HEK293 (cell line): ENCODE data around the gene TUBB2B.

ENCODE experiments used
- CTCF ChIA-PET: fragments of 350-600 bp; formaldehyde crosslinking; extraction: SDS; loops from one replicate; lab custom pipeline; 2021; ENCODE audit warnings: antibody characterized with exemption; lab: Yijun Ruan, JAX
- POLR2A ChIA-PET: fragments of 300-600 bp; formaldehyde crosslinking; extraction: SDS; loops from one replicate; lab custom pipeline; 2020; ENCODE audit warnings: antibody characterized with exemption, inconsistent platforms; lab: Yijun Ruan, JAX
- H3K27ac ChIP-seq: fragments of 200-500 bp; sonication (Bioruptor generic); 2 replicates; pipeline ENCODE4 v1.5.1; 2014; ENCODE audit warnings: low read depth, low read length, control low read depth, inconsistent platforms; ENCODE audit errors: extremely low read depth
- H3K36me3 ChIP-seq, 2 experiments: fragments of 200-500 bp in 1 of 2; sonication (Bioruptor generic) in 1 of 2; 1 replicate in 1 of 2; 2 replicates in 1 of 2; pipeline ENCODE4 v1.5.1; 2014 to 2017; ENCODE audit warnings: inconsistent platforms in 2 of 2, low read length in 2 of 2; ENCODE audit not compliant: control insufficient read depth in 2 of 2, insufficient read depth in 1 of 2
- H3K4me1 ChIP-seq: fragments of 200-500 bp; sonication (Bioruptor generic); 2 replicates; pipeline ENCODE4 v1.5.1; 2014; ENCODE audit warnings: mild to moderate bottlenecking, low read length, inconsistent platforms; ENCODE audit not compliant: control insufficient read depth, insufficient read depth
- H3K4me3 ChIP-seq: 2 replicates; pipeline ENCODE4 v1.5.1; 2011; ENCODE audit warnings: low read depth, mild to moderate bottlenecking, control low read depth, low read length, moderate library complexity
- H3K9me3 ChIP-seq: fragments of 200-500 bp; sonication (Bioruptor generic); 2 replicates; pipeline ENCODE4 v1.5.1; 2014; ENCODE audit warnings: low read depth, low read length, inconsistent platforms; ENCODE audit not compliant: control insufficient read depth, insufficient read depth
- GFI1B ChIP-seq: fragments of 450-650 bp; formaldehyde crosslinking; IDR thresholded peaks from 2 replicates; pipeline ENCODE4 v1.5.1; 2016; ENCODE audit warnings: missing biosample characterization, missing genetic modification characterization
- GLI4 ChIP-seq: fragments of 450-650 bp; formaldehyde crosslinking; IDR thresholded peaks from 2 replicates; pipeline ENCODE4 v1.5.1; 2016; ENCODE audit warnings: missing biosample characterization, missing genetic modification characterization
- KLF10 ChIP-seq: fragments of 450-650 bp; IDR thresholded peaks from 2 replicates; pipeline ENCODE4 v1.5.1; 2018; ENCODE audit warnings: missing biosample characterization, mild to moderate bottlenecking, missing genetic modification characterization
- SCRT2 ChIP-seq: fragments of 450-650 bp; formaldehyde crosslinking; IDR thresholded peaks from 2 replicates; pipeline ENCODE4 v1.5.1; 2016; ENCODE audit warnings: missing biosample characterization, missing genetic modification characterization
- SP7 ChIP-seq: fragments of 450-650 bp; formaldehyde crosslinking; IDR thresholded peaks from 2 replicates; pipeline ENCODE4 v1.5.1; 2016; ENCODE audit warnings: missing biosample characterization, missing genetic modification characterization
- ZBTB20 ChIP-seq: fragments of 450-650 bp; formaldehyde crosslinking; IDR thresholded peaks from 2 replicates; pipeline ENCODE4 v1.5.1; 2016; ENCODE audit warnings: missing biosample characterization, missing genetic modification characterization
- ZFP41 ChIP-seq: fragments of 450-650 bp; formaldehyde crosslinking; IDR thresholded peaks from 2 replicates; pipeline ENCODE4 v1.5.1; 2016; ENCODE audit warnings: missing biosample characterization, missing genetic modification characterization, borderline replicate concordance
- ZNF175 ChIP-seq: fragments of 450-650 bp; formaldehyde crosslinking; IDR thresholded peaks from 2 replicates; pipeline ENCODE4 v1.5.1; 2016; ENCODE audit warnings: missing biosample characterization, missing genetic modification characterization
- ZNF24 ChIP-seq: fragments of 450-650 bp; formaldehyde crosslinking; IDR thresholded peaks from 2 replicates; pipeline ENCODE4 v1.5.1; 2016; ENCODE audit warnings: missing biosample characterization, missing genetic modification characterization
- ZNF274 ChIP-seq, 2 experiments: fragments of 200-500 bp in 1 of 2; fragments of 450-650 bp in 1 of 2; sonication (Bioruptor generic) in 1 of 2; formaldehyde crosslinking in 1 of 2; IDR thresholded peaks; 2 replicates each; pipeline versions ENCODE4 v1.5.1 to v1.6.1; 2014 to 2016; ENCODE audit warnings: borderline replicate concordance in 1 of 2, inconsistent platforms in 1 of 2, low read length in 1 of 2, missing biosample characterization in 1 of 2, missing genetic modification characterization in 1 of 2
- ZNF324 ChIP-seq: fragments of 450-650 bp; formaldehyde crosslinking; IDR thresholded peaks from 2 replicates; pipeline ENCODE4 v1.5.1; 2016; ENCODE audit warnings: missing biosample characterization, missing genetic modification characterization
- ZNF335 ChIP-seq: fragments of 450-650 bp; formaldehyde crosslinking; conservative IDR thresholded peaks from 2 replicates; pipeline ENCODE4 v1.5.1; 2016; ENCODE audit warnings: missing biosample characterization, missing genetic modification characterization
- ZNF391 ChIP-seq: fragments of 450-650 bp; formaldehyde crosslinking; IDR thresholded peaks from 2 replicates; pipeline ENCODE4 v1.5.1; 2016; ENCODE audit warnings: low read depth, missing biosample characterization, missing genetic modification characterization, borderline replicate concordance
- ZNF521 ChIP-seq: fragments of 450-650 bp; formaldehyde crosslinking; IDR thresholded peaks from 2 replicates; pipeline ENCODE4 v1.5.1; 2017; ENCODE audit warnings: missing biosample characterization, mild to moderate bottlenecking, missing genetic modification characterization
- ZNF571 ChIP-seq: fragments of 450-650 bp; formaldehyde crosslinking; IDR thresholded peaks from 2 replicates; pipeline ENCODE4 v1.5.0; 2017; ENCODE audit warnings: missing biosample characterization, missing genetic modification characterization
- ZNF843 ChIP-seq: fragments of 450-650 bp; formaldehyde crosslinking; IDR thresholded peaks from 2 replicates; pipeline ENCODE4 v1.5.1; 2016; ENCODE audit warnings: missing biosample characterization, missing genetic modification characterization
- ZSCAN4 ChIP-seq: fragments of 450-650 bp; formaldehyde crosslinking; IDR thresholded peaks from 2 replicates; pipeline ENCODE4 v1.5.1; 2017; ENCODE audit warnings: missing biosample characterization, missing genetic modification characterization
- TF ChIP-seq, protein P1 (sequence below): fragments of 450-650 bp; formaldehyde crosslinking; conservative IDR thresholded peaks from 2 replicates; pipeline ENCODE4 v1.5.1; 2016; ENCODE audit warnings: low read depth, missing biosample characterization, missing genetic modification characterization
- TF ChIP-seq, protein P2 (sequence below): fragments of 450-650 bp; formaldehyde crosslinking; IDR thresholded peaks from 2 replicates; pipeline ENCODE4 v1.5.1; 2016; ENCODE audit warnings: missing biosample characterization, missing genetic modification characterization
- TF ChIP-seq, protein P3 (sequence below): fragments of 450-650 bp; formaldehyde crosslinking; IDR thresholded peaks from 2 replicates; pipeline ENCODE4 v1.5.0; 2017; ENCODE audit warnings: missing biosample characterization, missing genetic modification characterization, borderline replicate concordance
- TF ChIP-seq, protein P4 (sequence below): fragments of 450-650 bp; formaldehyde crosslinking; IDR thresholded peaks from 2 replicates; pipeline ENCODE4 v1.5.1; 2016; ENCODE audit warnings: missing biosample characterization, missing genetic modification characterization

TUBB2B gene

DNA sequence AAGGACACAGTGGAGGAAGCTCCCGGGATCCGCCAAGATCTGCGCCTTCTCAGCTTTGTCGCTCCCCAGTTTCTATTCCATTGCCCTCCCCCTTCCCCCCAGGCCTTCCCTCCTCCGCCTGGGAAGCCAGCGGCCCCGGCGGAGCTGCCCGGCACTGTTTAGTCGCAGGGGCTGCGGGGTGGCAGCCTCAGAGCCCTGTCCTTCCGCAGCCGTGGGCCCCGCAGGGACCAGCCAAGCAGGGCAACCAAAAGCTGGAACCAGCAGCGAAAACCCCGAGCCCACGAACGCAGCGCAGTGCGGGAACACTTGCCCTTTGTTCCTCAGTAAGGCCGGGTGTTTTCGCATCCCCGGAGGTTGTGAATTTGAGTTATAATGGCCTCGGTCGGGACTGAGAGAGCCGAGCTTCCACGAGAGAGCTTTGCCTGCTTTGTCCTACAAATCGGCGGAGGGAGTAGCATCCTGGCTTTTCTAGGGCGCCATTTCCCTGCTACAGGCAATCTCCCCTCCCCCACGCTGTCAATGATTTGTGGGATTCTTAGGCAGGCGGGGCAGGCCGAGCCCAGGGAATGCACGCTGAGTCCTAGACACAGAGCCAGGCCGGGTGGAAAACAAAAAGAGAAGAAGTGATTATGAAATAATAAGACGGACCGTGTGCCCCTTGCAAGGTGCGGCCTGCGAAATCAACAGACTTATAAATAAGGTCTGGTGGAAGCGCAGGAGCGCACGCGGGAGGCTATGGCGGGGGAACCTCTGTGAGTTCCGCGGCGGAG lies 4.0 kb upstream of the TUBB2B start (continued):
- TF ChIP-seq, protein P1, sequence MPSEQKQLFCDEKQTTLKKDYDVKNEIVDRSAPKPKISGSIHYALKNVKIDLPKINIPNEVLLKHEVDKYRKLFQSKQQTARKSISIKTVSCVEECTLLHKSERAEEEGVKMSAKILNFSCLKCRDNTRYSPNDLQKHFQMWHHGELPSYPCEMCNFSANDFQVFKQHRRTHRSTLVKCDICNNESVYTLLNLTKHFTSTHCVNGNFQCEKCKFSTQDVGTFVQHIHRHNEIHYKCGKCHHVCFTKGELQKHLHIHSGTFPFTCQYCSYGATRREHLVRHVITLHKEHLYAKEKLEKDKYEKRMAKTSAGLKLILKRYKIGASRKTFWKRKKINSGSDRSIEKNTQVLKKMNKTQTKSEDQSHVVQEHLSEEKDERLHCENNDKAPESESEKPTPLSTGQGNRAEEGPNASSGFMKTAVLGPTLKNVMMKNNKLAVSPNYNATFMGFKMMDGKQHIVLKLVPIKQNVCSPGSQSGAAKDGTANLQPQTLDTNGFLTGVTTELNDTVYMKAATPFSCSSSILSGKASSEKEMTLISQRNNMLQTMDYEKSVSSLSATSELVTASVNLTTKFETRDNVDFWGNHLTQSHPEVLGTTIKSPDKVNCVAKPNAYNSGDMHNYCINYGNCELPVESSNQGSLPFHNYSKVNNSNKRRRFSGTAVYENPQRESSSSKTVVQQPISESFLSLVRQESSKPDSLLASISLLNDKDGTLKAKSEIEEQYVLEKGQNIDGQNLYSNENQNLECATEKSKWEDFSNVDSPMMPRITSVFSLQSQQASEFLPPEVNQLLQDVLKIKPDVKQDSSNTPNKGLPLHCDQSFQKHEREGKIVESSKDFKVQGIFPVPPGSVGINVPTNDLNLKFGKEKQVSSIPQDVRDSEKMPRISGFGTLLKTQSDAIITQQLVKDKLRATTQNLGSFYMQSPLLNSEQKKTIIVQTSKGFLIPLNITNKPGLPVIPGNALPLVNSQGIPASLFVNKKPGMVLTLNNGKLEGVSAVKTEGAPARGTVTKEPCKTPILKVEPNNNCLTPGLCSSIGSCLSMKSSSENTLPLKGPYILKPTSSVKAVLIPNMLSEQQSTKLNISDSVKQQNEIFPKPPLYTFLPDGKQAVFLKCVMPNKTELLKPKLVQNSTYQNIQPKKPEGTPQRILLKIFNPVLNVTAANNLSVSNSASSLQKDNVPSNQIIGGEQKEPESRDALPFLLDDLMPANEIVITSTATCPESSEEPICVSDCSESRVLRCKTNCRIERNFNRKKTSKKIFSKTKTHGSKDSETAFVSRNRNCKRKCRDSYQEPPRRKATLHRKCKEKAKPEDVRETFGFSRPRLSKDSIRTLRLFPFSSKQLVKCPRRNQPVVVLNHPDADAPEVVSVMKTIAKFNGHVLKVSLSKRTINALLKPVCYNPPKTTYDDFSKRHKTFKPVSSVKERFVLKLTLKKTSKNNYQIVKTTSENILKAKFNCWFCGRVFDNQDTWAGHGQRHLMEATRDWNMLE (tag by site-specific recombination): no peak
- no peak for TF ChIP-seq KLF10 (tag by site-specific recombination)
- no peak for TF ChIP-seq ZNF521 (tag by site-specific recombination)
- TF ChIP-seq ZFP41 (tag by site-specific recombination): no peak
- peak; percentile 30; the same call in 1 of the 2 replicates for TF ChIP-seq SCRT2
- TF ChIP-seq ZNF175 (tag by site-specific recombination): no peak
- TF ChIP-seq ZNF571: no peak
- TF ChIP-seq ZBTB20: peak; percentile 97
- TF ChIP-seq SP7 (tag by site-specific recombination): 0 out of 2 replicates have a peak, but pooled peaks have one; percentile 26
- no peak; the same call in 1 of the 2 replicates for TF ChIP-seq ZNF391
- TF ChIP-seq, protein P2, sequence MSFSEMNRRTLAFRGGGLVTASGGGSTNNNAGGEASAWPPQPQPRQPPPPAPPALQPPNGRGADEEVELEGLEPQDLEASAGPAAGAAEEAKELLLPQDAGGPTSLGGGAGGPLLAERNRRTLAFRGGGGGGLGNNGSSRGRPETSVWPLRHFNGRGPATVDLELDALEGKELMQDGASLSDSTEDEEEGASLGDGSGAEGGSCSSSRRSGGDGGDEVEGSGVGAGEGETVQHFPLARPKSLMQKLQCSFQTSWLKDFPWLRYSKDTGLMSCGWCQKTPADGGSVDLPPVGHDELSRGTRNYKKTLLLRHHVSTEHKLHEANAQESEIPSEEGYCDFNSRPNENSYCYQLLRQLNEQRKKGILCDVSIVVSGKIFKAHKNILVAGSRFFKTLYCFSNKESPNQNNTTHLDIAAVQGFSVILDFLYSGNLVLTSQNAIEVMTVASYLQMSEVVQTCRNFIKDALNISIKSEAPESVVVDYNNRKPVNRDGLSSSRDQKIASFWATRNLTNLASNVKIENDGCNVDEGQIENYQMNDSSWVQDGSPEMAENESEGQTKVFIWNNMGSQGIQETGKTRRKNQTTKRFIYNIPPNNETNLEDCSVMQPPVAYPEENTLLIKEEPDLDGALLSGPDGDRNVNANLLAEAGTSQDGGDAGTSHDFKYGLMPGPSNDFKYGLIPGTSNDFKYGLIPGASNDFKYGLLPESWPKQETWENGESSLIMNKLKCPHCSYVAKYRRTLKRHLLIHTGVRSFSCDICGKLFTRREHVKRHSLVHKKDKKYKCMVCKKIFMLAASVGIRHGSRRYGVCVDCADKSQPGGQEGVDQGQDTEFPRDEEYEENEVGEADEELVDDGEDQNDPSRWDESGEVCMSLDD (tag by site-specific recombination): no peak; the same call in 1 of the 2 replicates
- TF ChIP-seq ZNF274 (IDR thresholded peaks at IDR 0.05; ENCODE audit: low read length): no peak
- TF ChIP-seq ZNF274 (tag by site-specific recombination; IDR thresholded peaks at IDR 0.05; ENCODE audit: borderline replicate concordance): no peak

GRCh38 chr6:3230900-3231246 lies 3.4 kb upstream of the TUBB2B start:
- CTCF ChIA-PET: interaction anchor here (0.7 to 3.0 kb wide), 5 partner anchors 16 to 512 kb away, joined by 3 to 27 read pairs (median 4); no protein-coding TSS in a partner anchor
- no peaks in the 10 kb centered on the region for H3K9me3 ChIP-seq
- H3K4me3 ChIP-seq: peak overlapping the region; percentile 71
- H3K27ac ChIP-seq: peak overlapping the region; percentile 94
- peaks cover 8% of the 10 kb centered on the region; the same call in 1 of the 2 replicates for H3K4me1 ChIP-seq
- H3K36me3 ChIP-seq: peaks cover 0 to 4% of the 10 kb centered on the region in 2 experiments; a peak in 1 of 3 replicates
- POLR2A ChIA-PET: interaction anchor here (0.7 to 3.5 kb wide), 14 partner anchors 8 to 779 kb away, joined by 3 to 21 read pairs (median 6); partner anchors contain the start of genes PSMG4, SERPINB6 and TUBB2A
- TF ChIP-seq ZNF324 (tag by site-specific recombination): peak; percentile 91; the same call in 1 of the 2 replicates
- TF ChIP-seq, protein P3, sequence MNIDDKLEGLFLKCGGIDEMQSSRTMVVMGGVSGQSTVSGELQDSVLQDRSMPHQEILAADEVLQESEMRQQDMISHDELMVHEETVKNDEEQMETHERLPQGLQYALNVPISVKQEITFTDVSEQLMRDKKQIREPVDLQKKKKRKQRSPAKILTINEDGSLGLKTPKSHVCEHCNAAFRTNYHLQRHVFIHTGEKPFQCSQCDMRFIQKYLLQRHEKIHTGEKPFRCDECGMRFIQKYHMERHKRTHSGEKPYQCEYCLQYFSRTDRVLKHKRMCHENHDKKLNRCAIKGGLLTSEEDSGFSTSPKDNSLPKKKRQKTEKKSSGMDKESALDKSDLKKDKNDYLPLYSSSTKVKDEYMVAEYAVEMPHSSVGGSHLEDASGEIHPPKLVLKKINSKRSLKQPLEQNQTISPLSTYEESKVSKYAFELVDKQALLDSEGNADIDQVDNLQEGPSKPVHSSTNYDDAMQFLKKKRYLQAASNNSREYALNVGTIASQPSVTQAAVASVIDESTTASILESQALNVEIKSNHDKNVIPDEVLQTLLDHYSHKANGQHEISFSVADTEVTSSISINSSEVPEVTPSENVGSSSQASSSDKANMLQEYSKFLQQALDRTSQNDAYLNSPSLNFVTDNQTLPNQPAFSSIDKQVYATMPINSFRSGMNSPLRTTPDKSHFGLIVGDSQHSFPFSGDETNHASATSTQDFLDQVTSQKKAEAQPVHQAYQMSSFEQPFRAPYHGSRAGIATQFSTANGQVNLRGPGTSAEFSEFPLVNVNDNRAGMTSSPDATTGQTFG (tag by site-specific recombination): peak; percentile 72; the same call in 1 of the 2 replicates
- TF ChIP-seq, protein P4, sequence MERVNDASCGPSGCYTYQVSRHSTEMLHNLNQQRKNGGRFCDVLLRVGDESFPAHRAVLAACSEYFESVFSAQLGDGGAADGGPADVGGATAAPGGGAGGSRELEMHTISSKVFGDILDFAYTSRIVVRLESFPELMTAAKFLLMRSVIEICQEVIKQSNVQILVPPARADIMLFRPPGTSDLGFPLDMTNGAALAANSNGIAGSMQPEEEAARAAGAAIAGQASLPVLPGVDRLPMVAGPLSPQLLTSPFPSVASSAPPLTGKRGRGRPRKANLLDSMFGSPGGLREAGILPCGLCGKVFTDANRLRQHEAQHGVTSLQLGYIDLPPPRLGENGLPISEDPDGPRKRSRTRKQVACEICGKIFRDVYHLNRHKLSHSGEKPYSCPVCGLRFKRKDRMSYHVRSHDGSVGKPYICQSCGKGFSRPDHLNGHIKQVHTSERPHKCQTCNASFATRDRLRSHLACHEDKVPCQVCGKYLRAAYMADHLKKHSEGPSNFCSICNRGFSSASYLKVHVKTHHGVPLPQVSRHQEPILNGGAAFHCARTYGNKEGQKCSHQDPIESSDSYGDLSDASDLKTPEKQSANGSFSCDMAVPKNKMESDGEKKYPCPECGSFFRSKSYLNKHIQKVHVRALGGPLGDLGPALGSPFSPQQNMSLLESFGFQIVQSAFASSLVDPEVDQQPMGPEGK (tag by site-specific recombination): peak; percentile 92
- TF ChIP-seq ZSCAN4 (tag by site-specific recombination): peak; percentile 97
- TF ChIP-seq ZNF24 (tag by site-specific recombination): peak; percentile 99
- no peak for TF ChIP-seq GFI1B (tag by site-specific recombination)
- no peak; the same call in 1 of the 2 replicates for TF ChIP-seq ZNF843
- TF ChIP-seq ZNF335 (tag by site-specific recombination): peak; percentile 44
- TF ChIP-seq GLI4 (tag by site-specific recombination): peak; percentile 62; the same call in 1 of the 2 replicates
